Bladder microvascular endothelial cell (primary cell): ENCODE data around the gene TBATA. TPM values are rescaled to one million over a fixed set of nuclear protein-coding genes. Genes with fewer than 3 reads are reported as not detected.

Experiments
- total RNA-seq: library from RNA; depleted of rRNA; stranded (reverse); fragments of >200 nt; gene quantifications from 2 replicates; pipeline ENCODE4 v1.2.3, GENCODE V29; 2014

TBATA gene, protein sequence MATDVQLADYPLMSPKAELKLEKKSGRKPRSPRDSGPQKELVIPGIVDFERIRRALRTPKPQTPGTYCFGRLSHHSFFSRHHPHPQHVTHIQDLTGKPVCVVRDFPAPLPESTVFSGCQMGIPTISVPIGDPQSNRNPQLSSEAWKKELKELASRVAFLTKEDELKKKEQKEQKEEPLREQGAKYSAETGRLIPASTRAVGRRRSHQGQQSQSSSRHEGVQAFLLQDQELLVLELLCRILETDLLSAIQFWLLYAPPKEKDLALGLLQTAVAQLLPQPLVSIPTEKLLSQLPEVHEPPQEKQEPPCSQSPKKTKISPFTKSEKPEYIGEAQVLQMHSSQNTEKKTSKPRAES
- total RNA-seq: not detected in 2 replicates

DNA sequence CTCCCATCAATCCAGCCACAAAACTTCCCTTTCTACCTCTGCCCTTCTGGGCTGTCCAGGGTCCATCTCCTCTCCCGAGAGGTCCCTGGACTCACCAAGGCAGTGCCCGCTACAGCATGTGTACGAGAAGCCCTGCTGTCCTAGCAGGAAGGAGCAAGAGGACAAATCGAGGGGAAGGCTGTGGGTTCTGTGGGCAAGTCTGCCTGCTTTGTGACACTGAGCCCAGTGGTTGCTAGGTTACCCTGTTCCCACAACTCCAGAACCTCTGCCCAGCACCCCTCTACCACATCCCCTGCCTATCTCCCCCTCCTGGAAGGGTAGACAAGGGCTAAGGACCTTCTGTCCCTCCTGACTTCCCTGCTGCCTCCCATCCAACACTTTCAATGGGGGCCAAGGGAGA, at the start of gene TBATA:
TSS of gene TBATA (minus strand) at position 188 of the 400 bp plus-strand sequence. CDS start 1,998 bp downstream, outside the sequence.

DNA sequence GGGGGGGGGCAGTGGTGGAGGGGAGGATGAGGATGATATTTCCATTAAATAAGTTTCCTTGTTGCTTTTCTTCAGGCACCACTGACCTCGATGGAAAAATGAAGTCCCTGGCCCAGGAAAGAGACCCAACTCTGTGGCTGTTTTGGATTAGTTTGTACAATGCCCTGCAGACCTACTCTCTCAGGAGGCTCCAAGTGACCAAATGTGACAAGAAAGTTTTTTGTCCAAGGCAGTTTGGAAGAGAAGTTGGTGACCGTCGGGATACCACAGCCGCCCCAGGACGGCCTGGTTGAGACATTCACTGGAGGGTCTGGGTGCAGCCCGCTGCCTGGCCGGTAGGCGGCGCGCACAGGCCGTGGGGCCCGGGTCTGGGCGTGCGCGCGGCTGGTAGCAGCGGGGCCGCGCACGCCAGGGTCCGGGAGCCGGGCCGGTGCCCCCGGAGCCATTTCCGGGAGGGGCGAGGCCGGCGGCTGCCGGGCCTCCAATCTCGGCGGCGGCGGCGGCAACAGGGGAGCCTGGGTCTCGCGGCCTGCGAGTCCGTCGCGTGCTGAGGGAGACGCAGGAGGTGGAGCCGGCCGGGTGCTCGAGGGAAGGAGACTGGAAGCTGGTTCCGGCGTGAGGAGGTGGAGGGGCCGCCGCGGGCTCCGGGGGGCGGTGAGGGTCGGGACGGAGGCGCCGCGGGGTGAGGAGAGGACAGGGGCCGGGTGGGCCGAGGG, 30.5 kb upstream of the TBATA start, which contains the start of gene SGPL1:
TSS of gene SGPL1 (plus strand) at position 445 of the 716 bp plus-strand sequence. CDS start 906 bp downstream, outside the sequence.

Other genes with a start within 250 kb of the TBATA start
- gene PRF1, start 182.6 kb downstream of the TBATA start, total RNA-seq: not detected in 2 replicates
- under 0.01 and 0.06 TPM in 2 replicates for gene ADAMTS14, start 112.9 kb downstream of the TBATA start, total RNA-seq
- gene SGPL1, start 30.6 kb upstream of the TBATA start, total RNA-seq: 10.2 and 28.5 TPM in 2 replicates
- gene PCBD1, start 103.2 kb upstream of the TBATA start, total RNA-seq: 46.3 and 54.3 TPM in 2 replicates